Skeletal muscle tissue (tissue), 4 donors: ENCODE data around the gene LCN10. TPM values are rescaled to one million over a fixed set of nuclear protein-coding genes. Genes with fewer than 3 reads are reported as not detected.

Source experiments
- H3K27ac ChIP-seq: one replicate; pipeline ENCODE4 v1.7.0; 2013; ENCODE audit warnings: mild to moderate bottlenecking, low read depth, low read length, inconsistent platforms
- H3K27me3 ChIP-seq, 3 donors: one replicate each; pipeline ENCODE4 v1.7.0; 2013; ENCODE audit warnings: low read length in 3 of 3; ENCODE audit not compliant: control insufficient read depth in 3 of 3, insufficient read depth in 3 of 3
- H3K36me3 ChIP-seq, 3 donors: one replicate each; pipeline ENCODE4 v1.7.0; 2013; ENCODE audit warnings: low read length in 3 of 3; ENCODE audit not compliant: control insufficient read depth in 3 of 3, insufficient read depth in 3 of 3
- H3K4me1 ChIP-seq, 3 donors: one replicate each; pipeline ENCODE4 v1.7.0; 2013; ENCODE audit warnings: low read length in 3 of 3, mild to moderate bottlenecking in 3 of 3; ENCODE audit not compliant: control insufficient read depth in 3 of 3, insufficient read depth in 3 of 3
- H3K4me3 ChIP-seq, 3 donors: one replicate each; pipeline ENCODE4 v1.7.0; 2013; ENCODE audit warnings: low read length in 3 of 3
- H3K9ac ChIP-seq, 3 donors: one replicate each; pipeline ENCODE4 v1.7.0; 2013; ENCODE audit warnings: low read length in 3 of 3, mild to moderate bottlenecking in 3 of 3, moderate library complexity in 2 of 3, low read depth in 1 of 3
- H3K9me3 ChIP-seq, 3 donors: one replicate each; pipeline ENCODE4 v1.7.0; 2013; ENCODE audit warnings: low read length in 3 of 3; ENCODE audit not compliant: control insufficient read depth in 3 of 3
- total RNA-seq: library from RNA; depleted of rRNA; stranded (reverse); fragments of >200 nt; gene quantifications from one replicate; pipeline ENCODE4 v1.2.3, GENCODE V29; 2014
- donor health status: Osteomylitis.

Gene LCN10
- total RNA-seq, 1 donor from 2014 or later = 2.1 TPM

GRCh38 chr9:136723362-136723976 lies 19.3 kb downstream of the LCN10 start:
- H3K4me1 ChIP-seq = peaks cover 33 to 58% (median 49%) of the 10 kb centered on the region in 3 donors

GRCh38 chr9:136722969-136723356 lies 19.8 kb downstream of the LCN10 start:
- H3K9ac ChIP-seq = peak overlapping the region in 1 of 3 donors; percentile 16
- H3K4me3 ChIP-seq = no peak overlapping the region
- H3K36me3 ChIP-seq = peaks cover 39 to 47% (median 42%) of the 10 kb centered on the region in 3 donors
- no peak overlapping the region for H3K27ac ChIP-seq
- H3K4me1 ChIP-seq = peaks cover 31 to 54% (median 47%) of the 10 kb centered on the region in 3 donors
- no peaks in the 10 kb centered on the region for H3K9me3 ChIP-seq
- H3K27me3 ChIP-seq = peaks cover 0 to 3% (median 0%) of the 10 kb centered on the region in 3 donors

More at GRCh38 chr9:136723362-136723976, 19.3 kb downstream of the LCN10 start:
- H3K9me3 ChIP-seq = no peaks in the 10 kb centered on the region
- peaks cover 0 to 3% (median 0%) of the 10 kb centered on the region in 3 donors for H3K27me3 ChIP-seq
- H3K9ac ChIP-seq = peak overlapping the region in 1 of 3 donors; percentile 16
- H3K27ac ChIP-seq = no peak overlapping the region
- peaks cover 39 to 47% (median 42%) of the 10 kb centered on the region in 3 donors for H3K36me3 ChIP-seq
- no peak overlapping the region for H3K4me3 ChIP-seq

- Histone ChIP-seq H3K36me3 (peaks cover 39 to 47% (median 42%) of the 10 kb centered on the region in 3 donors), H3K4me3 (no peak overlapping the region), H3K9me3 (no peaks in the 10 kb centered on the region), H3K9ac (no peak overlapping the region), H3K27ac (no peak overlapping the region), H3K4me1 (peaks cover 28 to 50% (median 44%) of the 10 kb centered on the region in 3 donors), H3K27me3 (peaks cover 0 to 7% (median 0%) of the 10 kb centered on the region in 3 donors)
Measured at GRCh38 chr9:136722093-136722968, 20.4 kb downstream of the LCN10 start.

- Histone ChIP-seq H3K36me3 (peaks cover 36 to 42% (median 39%) of the 10 kb centered on the region in 3 donors), H3K4me3 (no peak overlapping the region), H3K4me1 (peaks cover 19 to 42% (median 36%) of the 10 kb centered on the region in 3 donors), H3K9me3 (no peaks in the 10 kb centered on the region), H3K27ac (no peak overlapping the region), H3K9ac (peak overlapping the region in 1 of 3 donors; percentile 45), H3K27me3 (peaks cover 0 to 7% (median 3%) of the 10 kb centered on the region in 3 donors)
Measured at GRCh38 chr9:136721339-136722092, 21.2 kb downstream of the LCN10 start.

- Histone ChIP-seq H3K9me3 (no peaks in the 10 kb centered on the region), H3K9ac (peak overlapping the region in 1 of 3 donors; percentile 45), H3K36me3 (peaks cover 30 to 36% (median 33%) of the 10 kb centered on the region in 3 donors), H3K4me3 (no peak overlapping the region), H3K27ac (no peak overlapping the region), H3K27me3 (peaks cover 3 to 8% (median 7%) of the 10 kb centered on the region in 3 donors), H3K4me1 (peaks cover 13 to 36% (median 30%) of the 10 kb centered on the region in 3 donors)
Measured at GRCh38 chr9:136720898-136721338, 21.8 kb downstream of the LCN10 start.

- Histone ChIP-seq H3K27me3 (peaks cover 6 to 12% (median 9%) of the 10 kb centered on the region in 3 donors), H3K9me3 (no peaks in the 10 kb centered on the region), H3K4me3 (no peak overlapping the region), H3K9ac (peak overlapping the region in 1 of 3 donors; percentile 25), H3K4me1 (peaks cover 8 to 34% (median 27%) of the 10 kb centered on the region in 3 donors), H3K36me3 (peaks cover 25 to 31% (median 28%) of the 10 kb centered on the region in 3 donors), H3K27ac (no peak overlapping the region)
Measured at GRCh38 chr9:136720251-136720897, 22.4 kb downstream of the LCN10 start.

GRCh38 chr9:136719195-136719880 lies 23.4 kb downstream of the LCN10 start:
- no peaks in the 10 kb centered on the region for H3K9me3 ChIP-seq
- H3K36me3 ChIP-seq = peaks cover 17 to 24% (median 19%) of the 10 kb centered on the region in 3 donors
- no peak overlapping the region for H3K27ac ChIP-seq
- peaks cover 11 to 40% (median 34%) of the 10 kb centered on the region in 3 donors for H3K4me1 ChIP-seq
- peaks cover 15 to 22% (median 19%) of the 10 kb centered on the region in 3 donors for H3K27me3 ChIP-seq
- no peak overlapping the region for H3K9ac ChIP-seq
- H3K4me3 ChIP-seq = no peak overlapping the region

- no peaks in the 10 kb centered on the region for H3K9me3 ChIP-seq
- no peak overlapping the region for H3K4me3 ChIP-seq
- no peak overlapping the region for H3K27ac ChIP-seq
- H3K27me3 ChIP-seq = peaks cover 23 to 30% (median 24%) of the 10 kb centered on the region in 3 donors
- H3K4me1 ChIP-seq = peaks cover 11 to 47% (median 38%) of the 10 kb centered on the region in 3 donors
- H3K9ac ChIP-seq = no peak overlapping the region
- peaks cover 9 to 16% (median 11%) of the 10 kb centered on the region in 3 donors for H3K36me3 ChIP-seq
Measured at GRCh38 chr9:136718345-136719194, 24.2 kb downstream of the LCN10 start.
